ENCODE measurements around the gene FSTL5.

DNA sequence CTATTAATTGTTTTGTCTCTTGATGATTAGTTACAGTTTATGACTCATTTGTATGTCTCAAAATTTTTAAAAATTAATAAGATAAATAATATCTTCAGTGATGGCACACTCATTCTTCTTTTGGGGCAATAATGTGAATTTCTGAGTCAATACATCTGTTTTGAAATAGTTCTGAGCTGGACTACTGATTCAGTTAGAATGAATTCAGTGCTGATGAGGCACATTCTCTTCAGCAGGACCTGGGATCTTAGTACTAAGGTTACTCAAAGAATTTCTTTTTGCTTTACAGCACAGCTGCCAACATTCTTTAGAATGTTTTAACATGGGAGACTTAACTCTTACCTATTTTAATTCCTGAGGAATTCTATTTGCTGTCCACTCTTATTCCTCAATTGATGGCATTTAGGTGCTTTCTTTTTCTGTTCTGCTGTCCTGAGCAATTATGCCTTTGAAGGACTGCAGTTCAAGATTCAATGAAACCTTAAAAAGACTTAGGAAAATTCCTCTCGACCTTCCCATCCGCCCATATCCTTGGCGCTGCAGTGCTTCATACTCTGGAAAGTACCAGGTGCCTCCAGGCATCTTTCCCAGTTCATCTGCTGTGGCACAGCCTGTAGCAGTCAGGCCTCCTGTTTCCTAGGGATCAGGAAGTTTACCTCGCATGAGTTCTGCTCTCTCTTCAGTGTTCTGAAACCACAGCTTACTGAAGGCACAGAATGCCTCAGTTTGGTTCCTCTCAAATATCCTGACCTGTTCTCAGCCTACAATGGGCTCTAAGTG is 213.7 kb downstream of the FSTL5 start:
- TF ChIP-seq CTCF (conservative IDR thresholded peaks at IDR 0.05) (no peak), EZH2 (IDR thresholded peaks at IDR 0.05; ENCODE audit: low read depth) (no peak)
